ENCODE measurements around the gene DAG1. TPM values are rescaled to one million over a fixed set of nuclear protein-coding genes. Genes with fewer than 3 reads are reported as not detected.

The DAG1 gene
- total and polyA plus RNA-seq, 2 donors (not counting 1 experiment from before 2014, with no cell fraction given): 48.7 TPM

DNA sequence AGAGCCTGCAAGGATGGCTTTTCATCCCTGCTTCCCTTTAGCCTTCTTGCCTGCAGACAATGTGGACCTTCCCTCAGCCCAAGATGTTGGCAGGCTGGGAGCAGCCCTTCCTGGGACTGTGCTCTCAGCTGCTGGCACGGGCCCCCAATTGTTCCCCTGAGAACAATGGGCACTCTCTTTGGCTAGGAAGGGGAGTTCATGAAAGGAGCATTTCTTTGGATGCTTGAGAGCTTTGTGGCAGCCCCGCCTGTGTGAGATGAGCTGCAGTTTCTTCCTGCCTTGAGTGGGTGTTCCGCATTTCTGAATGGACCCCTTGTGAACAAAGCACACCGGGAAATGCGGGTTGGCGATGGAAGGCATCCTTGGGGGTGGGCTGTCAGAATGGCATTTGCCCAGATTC lies 49.2 kb downstream of the DAG1 start:
- no peaks in the 10 kb centered on the region for H3K9me3 ChIP-seq (ENCODE audit: control insufficient read depth, insufficient read depth, low read depth, low read length)
- no peak overlapping the region for H3K9ac ChIP-seq (ENCODE audit: insufficient read depth, low read length)
- no peaks in the 10 kb centered on the region for H4K20me1 ChIP-seq (ENCODE audit: control insufficient read depth, extremely low read depth, insufficient read depth, low read length)
- no peak overlapping the region for H3K4me3 ChIP-seq (replicated peaks in 1 of 4; ENCODE audit: control extremely low read depth in 1 of 4, insufficient read depth in 1 of 4, low read depth in 3 of 4, low read length in 4 of 4)
- H2AFZ ChIP-seq (ENCODE audit: low read length): no peak overlapping the region
- TF ChIP-seq EZH2 (IDR thresholded peaks at IDR 0.05; ENCODE audit: low read length, missing control alignments): no peak
- TF ChIP-seq, protein P1, sequence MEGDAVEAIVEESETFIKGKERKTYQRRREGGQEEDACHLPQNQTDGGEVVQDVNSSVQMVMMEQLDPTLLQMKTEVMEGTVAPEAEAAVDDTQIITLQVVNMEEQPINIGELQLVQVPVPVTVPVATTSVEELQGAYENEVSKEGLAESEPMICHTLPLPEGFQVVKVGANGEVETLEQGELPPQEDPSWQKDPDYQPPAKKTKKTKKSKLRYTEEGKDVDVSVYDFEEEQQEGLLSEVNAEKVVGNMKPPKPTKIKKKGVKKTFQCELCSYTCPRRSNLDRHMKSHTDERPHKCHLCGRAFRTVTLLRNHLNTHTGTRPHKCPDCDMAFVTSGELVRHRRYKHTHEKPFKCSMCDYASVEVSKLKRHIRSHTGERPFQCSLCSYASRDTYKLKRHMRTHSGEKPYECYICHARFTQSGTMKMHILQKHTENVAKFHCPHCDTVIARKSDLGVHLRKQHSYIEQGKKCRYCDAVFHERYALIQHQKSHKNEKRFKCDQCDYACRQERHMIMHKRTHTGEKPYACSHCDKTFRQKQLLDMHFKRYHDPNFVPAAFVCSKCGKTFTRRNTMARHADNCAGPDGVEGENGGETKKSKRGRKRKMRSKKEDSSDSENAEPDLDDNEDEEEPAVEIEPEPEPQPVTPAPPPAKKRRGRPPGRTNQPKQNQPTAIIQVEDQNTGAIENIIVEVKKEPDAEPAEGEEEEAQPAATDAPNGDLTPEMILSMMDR (conservative IDR thresholded peaks at IDR 0.05 in 1 of 2, IDR thresholded peaks at IDR 0.05 in 1 of 2; ENCODE audit: low read depth in 1 of 2, low read length in 2 of 2): no peak
- H3K36me3 ChIP-seq (ENCODE audit: control insufficient read depth, insufficient read depth, low read length): peaks cover 3% of the 10 kb centered on the region
- DNase-seq (ENCODE audit: low read depth in 2 of 2): no peak
- no peaks in the 10 kb centered on the region for H3K27me3 ChIP-seq (ENCODE audit: control insufficient read depth, insufficient read depth, low read length)
- no peak overlapping the region for H3K4me2 ChIP-seq (ENCODE audit: extremely low read depth, insufficient read depth, low read length)
- no peaks in the 10 kb centered on the region for H3K4me1 ChIP-seq (ENCODE audit: control insufficient read depth, extremely low read depth, insufficient read depth, low read length)
- H3K27ac ChIP-seq (ENCODE audit: insufficient read depth, low read length): no peak overlapping the region
- no peaks in the 10 kb centered on the region for H3K79me2 ChIP-seq (ENCODE audit: control insufficient read depth, insufficient read depth, low read length)

DNA sequence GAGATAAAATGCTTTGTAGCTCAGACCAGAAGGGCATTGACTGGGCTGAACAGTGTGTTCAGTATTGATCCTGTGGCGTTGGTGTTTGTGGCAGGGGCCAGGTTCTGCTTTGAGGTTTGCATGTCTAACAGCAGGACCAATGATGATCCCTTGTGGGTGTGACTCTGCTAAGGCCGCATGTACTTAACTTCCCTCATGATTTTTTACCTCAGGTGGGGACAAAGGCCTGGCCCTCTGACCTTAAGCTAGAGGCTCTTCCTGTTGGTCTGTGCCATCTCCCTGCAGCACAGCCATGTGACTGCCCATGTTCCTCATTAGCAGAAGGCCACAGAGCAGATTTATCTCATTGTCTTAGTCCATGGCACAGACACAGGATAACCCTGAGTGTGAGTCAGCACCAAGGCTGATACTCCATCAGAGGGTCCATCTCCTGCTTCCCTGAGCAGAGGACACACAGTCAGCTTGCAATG lies 49.9 kb downstream of the DAG1 start:
- no peaks in the 10 kb centered on the region for H4K20me1 ChIP-seq (ENCODE audit: control insufficient read depth, extremely low read depth, insufficient read depth, low read length)
- H3K36me3 ChIP-seq (ENCODE audit: control insufficient read depth, insufficient read depth, low read length): peaks cover 3% of the 10 kb centered on the region
- no peak for TF ChIP-seq EZH2 (IDR thresholded peaks at IDR 0.05; ENCODE audit: low read length, missing control alignments)
- TF ChIP-seq, protein P1 (conservative IDR thresholded peaks at IDR 0.05 in 1 of 2, IDR thresholded peaks at IDR 0.05 in 1 of 2; ENCODE audit: low read depth in 1 of 2, low read length in 2 of 2): no peak
- no peak overlapping the region for H3K9ac ChIP-seq (ENCODE audit: insufficient read depth, low read length)
- H3K27ac ChIP-seq (ENCODE audit: insufficient read depth, low read length): no peak overlapping the region
- H3K4me3 ChIP-seq (replicated peaks in 1 of 4; ENCODE audit: control extremely low read depth in 1 of 4, insufficient read depth in 1 of 4, low read depth in 3 of 4, low read length in 4 of 4): no peak overlapping the region
- H3K4me1 ChIP-seq (ENCODE audit: control insufficient read depth, extremely low read depth, insufficient read depth, low read length): no peaks in the 10 kb centered on the region
- no peak overlapping the region for H3K4me2 ChIP-seq (ENCODE audit: extremely low read depth, insufficient read depth, low read length)
- no peaks in the 10 kb centered on the region for H3K27me3 ChIP-seq (ENCODE audit: control insufficient read depth, insufficient read depth, low read length)
- no peaks in the 10 kb centered on the region for H3K79me2 ChIP-seq (ENCODE audit: control insufficient read depth, insufficient read depth, low read length)
- no peak for DNase-seq (ENCODE audit: low read depth in 2 of 2)
- no peaks in the 10 kb centered on the region for H3K9me3 ChIP-seq (ENCODE audit: control insufficient read depth, insufficient read depth, low read depth, low read length)
- H2AFZ ChIP-seq (ENCODE audit: low read length): no peak overlapping the region

GRCh38 chr3:49523756-49524747 lies 54.0 kb downstream of the DAG1 start:
- H3K4me3 ChIP-seq (replicated peaks in 1 of 4; ENCODE audit: control extremely low read depth in 1 of 4, insufficient read depth in 1 of 4, low read depth in 3 of 4, low read length in 4 of 4): no peak overlapping the region
- H2AFZ ChIP-seq (ENCODE audit: low read length): no peak overlapping the region
- H3K9me3 ChIP-seq (ENCODE audit: control insufficient read depth, insufficient read depth, low read depth, low read length): no peaks in the 10 kb centered on the region
- no peak overlapping the region for H3K4me2 ChIP-seq (ENCODE audit: extremely low read depth, insufficient read depth, low read length)
- no peak for TF ChIP-seq EZH2 (IDR thresholded peaks at IDR 0.05; ENCODE audit: low read length, missing control alignments)
- TF ChIP-seq, protein P1 (conservative IDR thresholded peaks at IDR 0.05 in 1 of 2, IDR thresholded peaks at IDR 0.05 in 1 of 2; ENCODE audit: low read depth in 1 of 2, low read length in 2 of 2): no peak
- DNase-seq (ENCODE audit: low read depth in 2 of 2): no peak
- H3K36me3 ChIP-seq (ENCODE audit: control insufficient read depth, insufficient read depth, low read length): no peaks in the 10 kb centered on the region
- no peak overlapping the region for H3K9ac ChIP-seq (ENCODE audit: insufficient read depth, low read length)
- no peaks in the 10 kb centered on the region for H3K4me1 ChIP-seq (ENCODE audit: control insufficient read depth, extremely low read depth, insufficient read depth, low read length)
- no peaks in the 10 kb centered on the region for H3K79me2 ChIP-seq (ENCODE audit: control insufficient read depth, insufficient read depth, low read length)
- H3K27me3 ChIP-seq (ENCODE audit: control insufficient read depth, insufficient read depth, low read length): no peaks in the 10 kb centered on the region
- no peak overlapping the region for H3K27ac ChIP-seq (ENCODE audit: insufficient read depth, low read length)
- no peaks in the 10 kb centered on the region for H4K20me1 ChIP-seq (ENCODE audit: control insufficient read depth, extremely low read depth, insufficient read depth, low read length)
